BJ (cell line): ENCODE results near the gene ZBTB21. TPM values are rescaled to one million over a fixed set of nuclear protein-coding genes. Genes with fewer than 3 reads are reported as not detected.

Experiments used
- CTCF ChIA-PET: fragments of 350-600 bp; formaldehyde crosslinking; extraction: SDS; loops from one replicate; lab custom pipeline; 2021; ENCODE audit warnings: antibody characterized with exemption, inconsistent platforms; lab: Yijun Ruan, JAX
- POLR2A ChIA-PET: fragments of 300-600 bp; sonication (Branson Sonifier 250); formaldehyde crosslinking; extraction: SDS; loops from one replicate; lab custom pipeline; 2021; ENCODE audit warnings: antibody characterized with exemption; lab: Charles Lee
- DNase-seq: peaks from one replicate; pipeline ENCODE4 v3.0.0-alpha.2; 2011; ENCODE audit warnings: low read depth
- H3K27me3 ChIP-seq: 2 replicates; pipeline ENCODE4 v1.6.0; 2011; ENCODE audit warnings: low read length; ENCODE audit not compliant: control insufficient read depth, insufficient read depth
- H3K36me3 ChIP-seq: 2 replicates; pipeline ENCODE4 v1.5.1; 2011; ENCODE audit warnings: low read length; ENCODE audit not compliant: control insufficient read depth, insufficient read depth
- H3K4me3 ChIP-seq: 2 replicates; pipeline ENCODE4 v1.5.1; 2011; ENCODE audit warnings: low read depth, mild to moderate bottlenecking, control low read depth, low read length
- CTCF ChIP-seq: IDR thresholded peaks from 2 replicates; pipeline ENCODE4 v1.5.1; 2011; ENCODE audit warnings: low read depth, mild to moderate bottlenecking, control low read depth, inconsistent platforms, low read length, moderate library complexity; ENCODE audit not compliant: insufficient read depth
- polyA plus RNA-seq: library from polyadenylated mRNA; depleted of rRNA; stranded (reverse); fragments of >200 nt; gene quantifications from 2 replicates; pipeline ENCODE4 v1.2.3, GENCODE V29; 2011

ZBTB21 gene
- polyA plus RNA-seq, 1 experiment, result 8.1 TPM

- ChIA-PET POLR2A (no interaction called here), CTCF (no interaction called here)
- Histone ChIP-seq H3K27me3 (no peaks in the 10 kb centered on the region; the same call in 1 of the 2 replicates), H3K36me3 (no peaks in the 10 kb centered on the region), H3K4me3 (no peak overlapping the region)
- DNase-seq, result no peak
- TF ChIP-seq CTCF, result no peak
These were observed 9.5 kb upstream of the ZBTB21 start for GRCh38 chr21:42019706-42020105.

- TF ChIP-seq CTCF, result no peak
- no peaks in the 10 kb centered on the region; the same call in 1 of the 2 replicates for H3K27me3 ChIP-seq
- ChIA-PET POLR2A (no interaction called here), CTCF (interaction anchor here (1.1 kb wide), 1 partner anchor 79 kb away, joined by 3 read pairs; no protein-coding TSS in a partner anchor)
- H3K4me3 ChIP-seq, result no peak overlapping the region
- H3K36me3 ChIP-seq, result no peaks in the 10 kb centered on the region
- DNase-seq, result no peak
These were observed 9.0 kb upstream of the ZBTB21 start for GRCh38 chr21:42019101-42019605.

GRCh38 chr21:42017022-42017421, 6.9 kb upstream of the ZBTB21 start:
- H3K27me3 ChIP-seq, result no peaks in the 10 kb centered on the region; the same call in 1 of the 2 replicates
- H3K36me3 ChIP-seq, result no peaks in the 10 kb centered on the region
- no peak for DNase-seq
- POLR2A ChIA-PET, result no interaction called here
- CTCF ChIA-PET, result no interaction called here
- no peak overlapping the region for H3K4me3 ChIP-seq
- no peak for TF ChIP-seq CTCF

GRCh38 chr21:42016364-42016985, 6.3 kb upstream of the ZBTB21 start:
- CTCF ChIA-PET, result interaction anchor here (1.4 kb wide), 1 partner anchor 13 kb away, joined by 3 read pairs; no protein-coding TSS in a partner anchor
- H3K4me3 ChIP-seq, result no peak overlapping the region
- TF ChIP-seq CTCF, result no peak
- no peaks in the 10 kb centered on the region; the same call in 1 of the 2 replicates for H3K27me3 ChIP-seq
- H3K36me3 ChIP-seq, result no peaks in the 10 kb centered on the region
- no peak for DNase-seq
- POLR2A ChIA-PET, result no interaction called here

- Histone ChIP-seq H3K27me3 (no peaks in the 10 kb centered on the region), H3K36me3 (no peaks in the 10 kb centered on the region), H3K4me3 (no peak overlapping the region)
- TF ChIP-seq CTCF, result no peak
- CTCF ChIA-PET, result interaction anchor here (0.6 to 1.2 kb wide), 2 partner anchors 94 to 626 kb away, joined by 3 to 4 read pairs; no protein-coding TSS in a partner anchor
- POLR2A ChIA-PET, result no interaction called here
- no peak for DNase-seq
These were observed 3.8 kb upstream of the ZBTB21 start for GRCh38 chr21:42013931-42014330.
